ENCODE data around the gene PSEN2.

PSEN2 gene

GRCh38 chr1:226870401-226871279 lies at the start of gene PSEN2:
Gene PSEN2, plus strand, starts transcription at chr1:226870616. Its CDS starts 11,292 bp downstream, at chr1:226881908.
- Histone ChIP-seq H3K27ac (ENCODE audit: low read length) (no peak within 1 kb of the TSS), H3K4me3 (ENCODE audit: low read length) (peak within 1 kb of the TSS; percentile 93), H3K9me3 (ENCODE audit: control insufficient read depth, insufficient read depth, low read length) (no peaks in the 10 kb centered on the region), H3K4me1 (ENCODE audit: control insufficient read depth, insufficient read depth, low read length) (0 out of 2 replicates have a peak, but pooled peaks cover 1% of the 10 kb centered on the region), H3K27me3 (ENCODE audit: control insufficient read depth, insufficient read depth, low read length) (no peaks in the 10 kb centered on the region), H3K36me3 (ENCODE audit: control insufficient read depth, insufficient read depth, low read length) (no peaks in the 10 kb centered on the region; the same call in 1 of the 2 replicates)
- WGBS (ENCODE audit: insufficient coverage, insufficient read length): no CpG with 5 or more reads among the region's 97 CpGs
- DNase-seq (ENCODE audit: low read depth, low spot score): no peak

GRCh38 chr1:226820941-226821718 lies 49.3 kb upstream of the PSEN2 start:
- no peaks in the 10 kb centered on the region for H3K9me3 ChIP-seq (ENCODE audit: control insufficient read depth, insufficient read depth, low read length)
- H3K27me3 ChIP-seq (ENCODE audit: control insufficient read depth, insufficient read depth, low read length): no peaks in the 10 kb centered on the region
- H3K27ac ChIP-seq (ENCODE audit: low read length): no peak overlapping the region
- WGBS (ENCODE audit: insufficient coverage, insufficient read length): no CpG with 5 or more reads among the region's 8 CpGs
- H3K4me1 ChIP-seq (ENCODE audit: control insufficient read depth, insufficient read depth, low read length): no peaks in the 10 kb centered on the region
- DNase-seq (ENCODE audit: low read depth, low spot score): no peak
- H3K4me3 ChIP-seq (ENCODE audit: low read length): no peak overlapping the region
- no peaks in the 10 kb centered on the region for H3K36me3 ChIP-seq (ENCODE audit: control insufficient read depth, insufficient read depth, low read length)

- Histone ChIP-seq H3K27ac (ENCODE audit: low read length) (no peak overlapping the region), H3K4me3 (ENCODE audit: low read length) (no peak overlapping the region), H3K27me3 (ENCODE audit: control insufficient read depth, insufficient read depth, low read length) (no peaks in the 10 kb centered on the region), H3K4me1 (ENCODE audit: control insufficient read depth, insufficient read depth, low read length) (no peaks in the 10 kb centered on the region), H3K9me3 (ENCODE audit: control insufficient read depth, insufficient read depth, low read length) (no peaks in the 10 kb centered on the region), H3K36me3 (ENCODE audit: control insufficient read depth, insufficient read depth, low read length) (no peaks in the 10 kb centered on the region)
- no peak for DNase-seq (ENCODE audit: low read depth, low spot score)
- no CpG with 5 or more reads among the region's 1 CpG for WGBS (ENCODE audit: insufficient coverage, insufficient read length)
These were observed 48.7 kb upstream of the PSEN2 start for GRCh38 chr1:226821719-226822085.

- Histone ChIP-seq H3K4me1 (ENCODE audit: control insufficient read depth, insufficient read depth, low read length) (no peaks in the 10 kb centered on the region), H3K36me3 (ENCODE audit: control insufficient read depth, insufficient read depth, low read length) (no peaks in the 10 kb centered on the region), H3K27me3 (ENCODE audit: control insufficient read depth, insufficient read depth, low read length) (no peaks in the 10 kb centered on the region), H3K9me3 (ENCODE audit: control insufficient read depth, insufficient read depth, low read length) (no peaks in the 10 kb centered on the region), H3K4me3 (ENCODE audit: low read length) (no peak overlapping the region), H3K27ac (ENCODE audit: low read length) (no peak overlapping the region)
- DNase-seq (ENCODE audit: low read depth, low spot score): no peak
- WGBS (ENCODE audit: insufficient coverage, insufficient read length): no CpG with 5 or more reads among the region's 5 CpGs
These were observed 46.8 kb upstream of the PSEN2 start for GRCh38 chr1:226823643-226824042.

GRCh38 chr1:226825037-226825745 lies 45.2 kb upstream of the PSEN2 start:
- DNase-seq (ENCODE audit: low read depth, low spot score): no peak
- Histone ChIP-seq H3K9me3 (ENCODE audit: control insufficient read depth, insufficient read depth, low read length) (no peaks in the 10 kb centered on the region), H3K36me3 (ENCODE audit: control insufficient read depth, insufficient read depth, low read length) (no peaks in the 10 kb centered on the region), H3K4me1 (ENCODE audit: control insufficient read depth, insufficient read depth, low read length) (no peaks in the 10 kb centered on the region), H3K4me3 (ENCODE audit: low read length) (no peak overlapping the region), H3K27ac (ENCODE audit: low read length) (no peak overlapping the region), H3K27me3 (ENCODE audit: control insufficient read depth, insufficient read depth, low read length) (no peaks in the 10 kb centered on the region)
- WGBS (ENCODE audit: insufficient coverage, insufficient read length): no CpG with 5 or more reads among the region's 9 CpGs

- no peak for DNase-seq (ENCODE audit: low read depth, low spot score)
- H3K36me3 ChIP-seq (ENCODE audit: control insufficient read depth, insufficient read depth, low read length): no peaks in the 10 kb centered on the region
- H3K9me3 ChIP-seq (ENCODE audit: control insufficient read depth, insufficient read depth, low read length): no peaks in the 10 kb centered on the region
- H3K27me3 ChIP-seq (ENCODE audit: control insufficient read depth, insufficient read depth, low read length): no peaks in the 10 kb centered on the region
- H3K27ac ChIP-seq (ENCODE audit: low read length): no peak overlapping the region
- no peaks in the 10 kb centered on the region for H3K4me1 ChIP-seq (ENCODE audit: control insufficient read depth, insufficient read depth, low read length)
- no peak overlapping the region for H3K4me3 ChIP-seq (ENCODE audit: low read length)
- WGBS (ENCODE audit: insufficient coverage, insufficient read length): no CpG with 5 or more reads among the region's 3 CpGs
These were observed 44.7 kb upstream of the PSEN2 start for GRCh38 chr1:226825746-226826100.

GRCh38 chr1:226826479-226827261 lies 43.7 kb upstream of the PSEN2 start:
- no peak for DNase-seq (ENCODE audit: low read depth, low spot score)
- Histone ChIP-seq H3K4me1 (ENCODE audit: control insufficient read depth, insufficient read depth, low read length) (no peaks in the 10 kb centered on the region), H3K27me3 (ENCODE audit: control insufficient read depth, insufficient read depth, low read length) (no peaks in the 10 kb centered on the region), H3K36me3 (ENCODE audit: control insufficient read depth, insufficient read depth, low read length) (no peaks in the 10 kb centered on the region), H3K27ac (ENCODE audit: low read length) (no peak overlapping the region), H3K9me3 (ENCODE audit: control insufficient read depth, insufficient read depth, low read length) (no peaks in the 10 kb centered on the region), H3K4me3 (ENCODE audit: low read length) (no peak overlapping the region)
- WGBS (ENCODE audit: insufficient coverage, insufficient read length): no CpG with 5 or more reads among the region's 19 CpGs

- DNase-seq (ENCODE audit: low read depth, low spot score): no peak
- no peaks in the 10 kb centered on the region for H3K9me3 ChIP-seq (ENCODE audit: control insufficient read depth, insufficient read depth, low read length)
- H3K27ac ChIP-seq (ENCODE audit: low read length): no peak overlapping the region
These were observed 43.0 kb upstream of the PSEN2 start for GRCh38 chr1:226827458-226827857.

GRCh38 chr1:226827968-226828513 lies 42.4 kb upstream of the PSEN2 start:
- no peak overlapping the region for H3K27ac ChIP-seq (ENCODE audit: low read length)
- DNase-seq (ENCODE audit: low read depth, low spot score): peak; percentile 86
- no peaks in the 10 kb centered on the region for H3K9me3 ChIP-seq (ENCODE audit: control insufficient read depth, insufficient read depth, low read length)
- H3K27me3 ChIP-seq (ENCODE audit: control insufficient read depth, insufficient read depth, low read length): no peaks in the 10 kb centered on the region
- H3K4me3 ChIP-seq (ENCODE audit: low read length): no peak overlapping the region
- no peaks in the 10 kb centered on the region for H3K36me3 ChIP-seq (ENCODE audit: control insufficient read depth, insufficient read depth, low read length)
- WGBS (ENCODE audit: insufficient coverage, insufficient read length): no CpG with 5 or more reads among the region's 19 CpGs
- H3K4me1 ChIP-seq (ENCODE audit: control insufficient read depth, insufficient read depth, low read length): no peaks in the 10 kb centered on the region

More at GRCh38 chr1:226827458-226827857, 43.0 kb upstream of the PSEN2 start:
- Histone ChIP-seq H3K36me3 (ENCODE audit: control insufficient read depth, insufficient read depth, low read length) (no peaks in the 10 kb centered on the region), H3K27me3 (ENCODE audit: control insufficient read depth, insufficient read depth, low read length) (no peaks in the 10 kb centered on the region), H3K4me3 (ENCODE audit: low read length) (no peak overlapping the region), H3K4me1 (ENCODE audit: control insufficient read depth, insufficient read depth, low read length) (no peaks in the 10 kb centered on the region)
- no CpG with 5 or more reads among the region's 11 CpGs for WGBS (ENCODE audit: insufficient coverage, insufficient read length)

Data from iPS DF 6.9 (cell line).